ENCODE results near the gene STAB1. TPM values are rescaled to one million over a fixed set of nuclear protein-coding genes. Genes with fewer than 3 reads are reported as not detected.
A peak's percentile ranks its signal among the peaks of the same experiment; 100 is the strongest.

Gene STAB1
- total and polyA plus RNA-seq, 2 experiments from 2014 or later = 3.0 to 4.6 TPM

DNA sequence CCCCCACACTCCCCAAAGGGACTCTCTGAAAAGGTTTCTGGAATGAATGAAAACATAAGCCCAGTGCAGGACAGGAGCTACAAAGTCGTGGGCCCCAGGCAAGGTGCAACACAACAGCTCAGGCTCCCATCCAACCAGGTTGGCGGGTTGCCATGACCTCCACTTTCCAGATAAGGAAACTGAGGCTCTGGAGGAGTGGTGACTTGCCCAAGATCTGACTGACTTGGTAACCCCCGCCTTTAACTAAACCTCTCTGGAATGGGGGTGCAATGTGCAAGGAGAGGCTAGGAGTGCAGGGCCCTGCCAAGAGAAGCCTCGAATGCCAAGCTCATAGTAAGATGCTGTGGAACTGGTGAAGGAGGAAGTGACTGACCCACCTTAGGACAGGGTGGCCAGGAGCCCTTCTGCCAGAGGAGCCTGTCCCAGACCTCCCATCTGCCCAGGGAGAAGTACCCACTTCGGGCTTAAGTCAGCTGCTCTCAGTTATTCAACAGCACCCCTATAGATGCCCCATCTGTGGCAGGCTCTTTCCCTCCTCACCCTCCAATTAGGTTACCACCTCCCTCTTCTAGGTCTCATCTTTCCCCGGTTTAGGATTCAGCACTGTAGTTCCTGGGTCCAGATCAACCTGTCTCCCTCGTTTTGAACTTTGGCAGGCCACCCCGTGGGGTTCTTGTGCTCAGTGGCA lies 40.7 kb upstream of the STAB1 start:
- H3K4me3 ChIP-seq = no peak overlapping the region
- no peaks in the 10 kb centered on the region for H4K20me1 ChIP-seq (ENCODE audit: insufficient read depth, poor library complexity, severe bottlenecking)
- H2AFZ ChIP-seq = no peak overlapping the region
- TF ChIP-seq, protein P1, sequence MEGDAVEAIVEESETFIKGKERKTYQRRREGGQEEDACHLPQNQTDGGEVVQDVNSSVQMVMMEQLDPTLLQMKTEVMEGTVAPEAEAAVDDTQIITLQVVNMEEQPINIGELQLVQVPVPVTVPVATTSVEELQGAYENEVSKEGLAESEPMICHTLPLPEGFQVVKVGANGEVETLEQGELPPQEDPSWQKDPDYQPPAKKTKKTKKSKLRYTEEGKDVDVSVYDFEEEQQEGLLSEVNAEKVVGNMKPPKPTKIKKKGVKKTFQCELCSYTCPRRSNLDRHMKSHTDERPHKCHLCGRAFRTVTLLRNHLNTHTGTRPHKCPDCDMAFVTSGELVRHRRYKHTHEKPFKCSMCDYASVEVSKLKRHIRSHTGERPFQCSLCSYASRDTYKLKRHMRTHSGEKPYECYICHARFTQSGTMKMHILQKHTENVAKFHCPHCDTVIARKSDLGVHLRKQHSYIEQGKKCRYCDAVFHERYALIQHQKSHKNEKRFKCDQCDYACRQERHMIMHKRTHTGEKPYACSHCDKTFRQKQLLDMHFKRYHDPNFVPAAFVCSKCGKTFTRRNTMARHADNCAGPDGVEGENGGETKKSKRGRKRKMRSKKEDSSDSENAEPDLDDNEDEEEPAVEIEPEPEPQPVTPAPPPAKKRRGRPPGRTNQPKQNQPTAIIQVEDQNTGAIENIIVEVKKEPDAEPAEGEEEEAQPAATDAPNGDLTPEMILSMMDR (IDR thresholded peaks at IDR 0.05; ENCODE audit: poor library complexity) = no peak
- TF ChIP-seq EZH2 (IDR thresholded peaks at IDR 0.05; ENCODE audit: borderline replicate concordance) (no peak), EZH2phosphoT487 (IDR thresholded peaks at IDR 0.05; ENCODE audit: low read depth, severe bottlenecking, unreplicated experiment) (no peak)
- peak overlapping the region; percentile 96 for H3K4me2 ChIP-seq
- H3K27ac ChIP-seq = peak overlapping the region; percentile 81
- 85% methylated on average over 8 of the region's 8 CpGs for WGBS (ENCODE audit: low lambda C conversion rate, missing lambda C conversion rate)
- H3K4me1 ChIP-seq (ENCODE audit: insufficient read depth) = peaks cover 21% of the 10 kb centered on the region
- peaks cover 43% of the 10 kb centered on the region for H3K79me2 ChIP-seq
- no peaks in the 10 kb centered on the region for H3K9me2 ChIP-seq (replicated peaks; ENCODE audit: insufficient read depth)
- no peaks in the 10 kb centered on the region for H3K27me3 ChIP-seq
- no peaks in the 10 kb centered on the region for H3K9me3 ChIP-seq (ENCODE audit: low read depth)
- H3K36me3 ChIP-seq (replicated peaks; ENCODE audit: insufficient read depth, low read depth) = peaks cover 2% of the 10 kb centered on the region
- no peak for DNase-seq (ENCODE audit: low spot score)

DNA sequence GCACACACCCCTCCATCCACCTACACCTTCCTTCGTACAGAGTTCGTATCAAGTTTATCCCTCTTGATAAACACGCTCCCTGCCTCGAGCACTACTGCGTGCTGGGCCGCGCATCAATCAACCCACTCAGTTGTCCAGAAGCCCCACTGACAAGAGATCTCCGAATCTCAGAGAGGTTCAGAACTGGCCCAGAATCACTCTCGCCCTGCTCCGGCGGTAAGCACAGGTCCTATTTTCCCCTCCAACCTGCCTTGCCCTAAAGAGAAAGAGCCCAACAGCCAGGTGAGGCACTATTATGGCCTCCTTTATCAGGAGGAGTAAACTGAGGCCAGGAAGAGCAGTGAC lies 40.2 kb upstream of the STAB1 start:
- Histone ChIP-seq H2AFZ (peak overlapping the region; percentile 34), H3K9me3 (ENCODE audit: low read depth) (no peaks in the 10 kb centered on the region), H3K36me3 (replicated peaks; ENCODE audit: insufficient read depth, low read depth) (peaks cover 2% of the 10 kb centered on the region), H3K9me2 (replicated peaks; ENCODE audit: insufficient read depth) (no peaks in the 10 kb centered on the region), H3K4me2 (peak overlapping the region; percentile 96), H3K27me3 (no peaks in the 10 kb centered on the region), H4K20me1 (ENCODE audit: insufficient read depth, poor library complexity, severe bottlenecking) (no peaks in the 10 kb centered on the region), H3K79me2 (peaks cover 47% of the 10 kb centered on the region), H3K4me3 (peak overlapping the region; percentile 13), H3K4me1 (ENCODE audit: insufficient read depth) (peaks cover 21% of the 10 kb centered on the region), H3K27ac (peak overlapping the region; percentile 81)
- DNase-seq (ENCODE audit: low spot score) = no peak
- no peak for TF ChIP-seq EZH2phosphoT487 (IDR thresholded peaks at IDR 0.05; ENCODE audit: low read depth, severe bottlenecking, unreplicated experiment)
- TF ChIP-seq EZH2 (IDR thresholded peaks at IDR 0.05; ENCODE audit: borderline replicate concordance) = no peak
- TF ChIP-seq, protein P1 (IDR thresholded peaks at IDR 0.05; ENCODE audit: poor library complexity) = no peak
- WGBS (ENCODE audit: low lambda C conversion rate, missing lambda C conversion rate) = 77% methylated on average over 11 of the region's 11 CpGs

DNA sequence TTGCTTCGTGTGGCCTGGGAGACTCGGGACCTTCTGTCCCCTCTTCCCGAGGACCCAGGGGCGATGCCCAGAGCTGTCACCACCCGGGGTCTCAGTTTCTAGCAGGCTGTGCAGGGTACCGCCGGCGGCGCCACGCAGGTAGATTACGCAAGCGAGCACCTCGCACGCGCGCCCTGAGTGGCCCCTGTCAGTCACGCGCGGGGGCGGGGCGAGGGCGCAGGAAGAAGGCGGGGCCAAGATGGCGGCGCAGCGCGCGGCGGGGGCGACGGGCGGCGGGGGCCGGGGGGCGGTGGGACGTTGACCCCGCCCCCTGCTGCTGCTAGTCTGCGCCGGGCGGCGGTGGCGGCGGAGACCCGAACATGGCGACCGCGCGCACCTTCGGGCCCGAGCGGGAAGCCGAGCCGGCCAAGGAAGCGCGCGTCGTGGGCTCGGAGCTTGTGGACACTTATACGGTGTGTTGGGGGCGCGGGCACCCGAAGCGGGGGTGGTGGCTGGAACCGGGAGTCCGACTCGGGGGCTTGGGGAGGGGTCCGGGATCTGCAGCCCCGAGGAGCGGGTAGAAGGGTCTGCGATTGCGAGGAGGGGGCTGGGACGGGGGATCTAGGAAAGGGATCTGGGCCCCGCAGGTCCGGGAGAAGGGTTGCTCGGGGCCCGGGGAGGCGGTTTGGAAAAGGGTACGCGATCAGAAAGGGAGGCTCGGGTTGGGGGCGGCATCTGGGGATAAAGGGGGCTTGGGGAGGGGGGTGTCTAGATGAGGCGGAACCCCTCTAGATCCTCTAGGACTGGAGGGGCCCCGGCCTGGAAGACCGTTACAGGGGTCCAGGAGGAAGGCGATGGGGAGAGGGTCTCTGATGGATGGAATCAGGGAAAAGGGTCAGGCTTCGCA lies 39.6 kb upstream of the STAB1 start, which contains the start of gene NISCH:
Gene NISCH (plus strand): TSS at position 322 of the 886 bp plus-strand sequence. CDS start 38 bp downstream, at position 360.
- peak; percentile 97 for DNase-seq (ENCODE audit: low spot score)
- peak within 1 kb of the TSS; percentile 67 for H2AFZ ChIP-seq
- H3K4me2 ChIP-seq = peak within 1 kb of the TSS; percentile 96
- TF ChIP-seq, protein P1 (IDR thresholded peaks at IDR 0.05; ENCODE audit: poor library complexity) = no peak
- no peak for TF ChIP-seq EZH2phosphoT487 (IDR thresholded peaks at IDR 0.05; ENCODE audit: low read depth, severe bottlenecking, unreplicated experiment)
- TF ChIP-seq EZH2 (IDR thresholded peaks at IDR 0.05; ENCODE audit: borderline replicate concordance) = no peak
- no peaks in the 10 kb centered on the region for H3K27me3 ChIP-seq
- no peaks in the 10 kb centered on the region for H4K20me1 ChIP-seq (ENCODE audit: insufficient read depth, poor library complexity, severe bottlenecking)
- peaks cover 21% of the 10 kb centered on the region for H3K4me1 ChIP-seq (ENCODE audit: insufficient read depth)
- WGBS (ENCODE audit: low lambda C conversion rate, missing lambda C conversion rate) = 2% methylated on average over 37 of the region's 86 CpGs
- peak within 1 kb of the TSS; percentile 67 for H3K4me3 ChIP-seq
- peak within 1 kb of the TSS; percentile 83 for H3K27ac ChIP-seq
- peaks cover 52% of the 10 kb centered on the region for H3K79me2 ChIP-seq
- no peaks in the 10 kb centered on the region for H3K9me2 ChIP-seq (replicated peaks; ENCODE audit: insufficient read depth)
- H3K9me3 ChIP-seq (ENCODE audit: low read depth) = no peaks in the 10 kb centered on the region
- H3K36me3 ChIP-seq (replicated peaks; ENCODE audit: insufficient read depth, low read depth) = peaks cover 2% of the 10 kb centered on the region
